Activated CD8-positive, alpha-beta memory T cell treated with anti-CD3 and anti-CD28 coated beads, Interleukin-2, amount 50 U/mL, for 24 hours (primary cell): ENCODE data around the gene GRK7.
A peak's percentile ranks its signal among the peaks of the same experiment; 100 is the strongest.

Experiments used
- DNase-seq: peaks from one replicate; pipeline ENCODE4 v3.0.0-alpha.2; 2020; ENCODE audit errors: extremely low read depth

GRK7 gene, protein sequence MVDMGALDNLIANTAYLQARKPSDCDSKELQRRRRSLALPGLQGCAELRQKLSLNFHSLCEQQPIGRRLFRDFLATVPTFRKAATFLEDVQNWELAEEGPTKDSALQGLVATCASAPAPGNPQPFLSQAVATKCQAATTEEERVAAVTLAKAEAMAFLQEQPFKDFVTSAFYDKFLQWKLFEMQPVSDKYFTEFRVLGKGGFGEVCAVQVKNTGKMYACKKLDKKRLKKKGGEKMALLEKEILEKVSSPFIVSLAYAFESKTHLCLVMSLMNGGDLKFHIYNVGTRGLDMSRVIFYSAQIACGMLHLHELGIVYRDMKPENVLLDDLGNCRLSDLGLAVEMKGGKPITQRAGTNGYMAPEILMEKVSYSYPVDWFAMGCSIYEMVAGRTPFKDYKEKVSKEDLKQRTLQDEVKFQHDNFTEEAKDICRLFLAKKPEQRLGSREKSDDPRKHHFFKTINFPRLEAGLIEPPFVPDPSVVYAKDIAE (N-terminal part only)

DNA sequence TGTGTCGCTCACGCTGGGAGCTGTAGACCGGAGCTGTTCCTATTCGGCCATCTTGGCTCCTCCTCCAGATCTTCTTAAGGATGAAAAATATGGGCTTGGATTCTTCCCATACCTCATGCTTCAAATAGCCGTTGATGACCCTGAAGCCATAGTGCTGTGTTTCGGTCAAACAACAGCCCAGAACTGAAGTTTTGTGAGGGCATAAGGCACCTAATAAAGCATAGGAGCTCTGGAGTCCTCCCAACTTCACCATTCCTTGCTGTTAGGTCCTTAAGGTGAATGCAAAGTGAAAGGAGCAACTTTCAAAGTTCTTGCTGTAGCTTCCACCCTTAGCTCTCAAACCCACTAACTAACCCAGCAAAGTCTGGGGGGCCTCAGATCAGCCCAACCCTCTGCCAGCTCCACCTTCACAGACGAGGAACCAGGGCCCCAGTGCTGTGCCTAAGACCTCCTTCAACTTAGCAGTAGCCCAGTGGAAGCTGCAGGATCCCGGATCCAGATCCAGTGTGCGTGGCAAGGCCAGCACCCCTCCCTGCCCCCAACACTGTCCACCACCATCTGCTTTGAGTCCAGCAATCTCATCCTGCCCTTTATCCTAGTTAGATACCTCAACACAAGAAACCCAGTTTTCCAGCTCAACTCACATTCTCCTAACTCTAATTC is at the start of gene GRK7:
Gene GRK7, plus strand, starts transcription at position 321 of the 663 bp plus-strand sequence. CDS start 14,877 bp downstream, outside the sequence.
- no peak for DNase-seq

DNA sequence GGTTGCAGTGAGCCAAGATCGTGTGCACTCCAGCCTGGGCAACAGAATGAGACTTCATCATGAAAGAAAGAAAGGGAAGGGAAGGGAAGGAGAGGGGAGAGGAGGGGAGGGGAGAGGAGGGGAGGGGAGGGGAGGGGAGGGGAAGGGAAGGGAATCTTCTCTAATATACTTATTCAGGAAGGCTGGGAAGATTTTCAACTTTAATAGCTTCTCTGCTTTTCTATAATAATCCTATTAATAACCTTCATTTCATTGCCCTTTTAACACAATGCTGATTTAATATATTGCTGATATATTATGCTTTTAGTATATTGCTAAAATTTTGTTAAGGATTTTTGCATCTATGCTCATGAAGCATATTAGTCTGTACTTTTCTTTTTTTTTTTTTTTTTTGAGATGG is 48.5 kb upstream of the GRK7 start:
- DNase-seq: no peak

DNA sequence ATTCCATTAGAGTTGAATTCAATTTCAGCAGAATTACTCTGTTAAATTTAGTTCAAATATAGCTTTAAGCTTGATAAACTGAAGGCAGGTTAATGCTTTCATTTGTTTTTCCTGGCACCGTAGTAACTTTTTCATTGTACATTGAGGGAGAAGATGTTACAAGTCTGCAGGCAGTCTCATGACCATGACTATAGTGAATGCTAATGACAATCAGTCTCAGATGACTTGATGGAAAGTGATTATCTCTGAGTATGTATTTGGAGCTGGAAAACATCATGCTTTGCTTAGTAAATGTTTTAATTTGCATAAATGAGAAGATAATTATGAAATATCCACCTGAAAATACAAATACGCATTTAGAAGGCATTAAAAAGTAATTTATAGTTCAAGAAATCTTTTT is 41.1 kb upstream of the GRK7 start:
- DNase-seq: no peak

DNA sequence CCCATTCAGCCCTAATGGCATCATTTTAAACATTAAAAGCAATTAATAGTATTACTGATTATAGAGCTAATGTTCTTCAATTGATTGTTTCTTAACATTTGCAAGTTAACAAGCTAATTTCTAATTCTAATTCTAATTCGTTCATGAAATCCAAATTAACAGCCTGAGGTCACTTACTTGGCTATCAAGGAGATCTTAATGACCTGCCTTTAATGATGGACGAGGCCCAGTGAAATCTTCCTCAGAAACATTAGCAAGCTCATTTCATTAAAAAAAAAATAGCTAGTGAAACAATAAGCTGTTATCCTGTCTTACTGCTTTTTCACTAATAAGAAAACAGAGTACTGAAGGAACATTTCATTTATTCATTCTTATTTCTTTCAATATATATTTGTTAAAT is 40.6 kb upstream of the GRK7 start:
- no peak for DNase-seq

DNA sequence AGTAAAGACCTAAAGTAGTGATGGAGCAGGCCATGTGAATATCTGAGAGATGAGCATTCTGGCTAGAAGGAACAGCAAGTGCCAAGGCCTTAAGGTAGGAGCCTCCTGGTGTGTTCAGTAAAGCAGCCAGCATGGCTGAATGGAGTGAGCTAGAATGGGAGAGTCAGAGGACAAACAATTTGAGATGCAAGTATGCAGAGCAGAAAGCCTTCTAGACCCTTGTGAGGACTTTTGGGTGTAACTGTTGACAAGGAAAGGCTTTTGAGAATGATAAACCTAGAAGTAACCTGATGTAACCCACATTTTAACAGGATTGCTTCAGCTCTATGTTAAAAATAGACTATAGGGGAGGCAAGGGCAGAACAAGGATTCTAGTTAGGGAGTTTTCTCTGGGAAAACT is 40.0 kb upstream of the GRK7 start:
- DNase-seq: no peak

DNA sequence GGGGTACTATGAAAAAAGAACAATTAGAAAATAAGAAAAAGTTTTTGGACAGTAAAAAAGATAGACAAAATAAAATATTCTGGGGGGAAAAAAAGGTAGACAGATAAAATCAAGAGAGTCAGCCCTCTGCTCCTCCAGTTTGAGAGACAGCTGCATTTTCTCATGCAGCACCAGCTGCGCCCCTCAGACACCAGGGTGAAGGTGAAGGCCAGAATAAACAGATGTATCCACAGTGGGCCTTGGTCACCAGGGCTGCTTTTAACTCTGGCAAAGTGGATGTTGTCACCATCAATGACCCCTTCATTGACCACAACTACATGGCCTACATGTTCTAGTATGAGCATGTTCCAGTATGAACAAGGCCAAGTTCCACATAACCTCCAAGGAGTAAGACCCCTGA is 39.0 kb upstream of the GRK7 start:
- DNase-seq: no peak

DNA sequence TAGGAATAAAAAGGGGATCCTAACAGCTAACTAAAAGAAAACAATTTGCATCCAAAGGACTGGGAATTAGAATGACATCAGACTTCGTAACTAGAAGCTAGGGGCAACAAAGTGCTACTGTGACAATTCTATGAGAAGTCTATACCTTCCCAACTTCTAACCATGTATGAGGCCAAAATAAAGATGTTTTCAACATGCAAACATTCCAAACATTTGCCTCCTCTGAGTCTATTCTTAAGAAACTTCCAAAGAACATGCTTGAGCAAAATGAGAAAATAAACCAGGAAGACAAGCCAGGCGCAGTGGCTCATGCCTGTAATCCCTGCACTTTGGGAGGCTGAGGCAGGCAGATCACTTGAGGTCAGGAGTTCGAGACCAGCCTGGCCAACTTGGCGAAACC is 38.2 kb upstream of the GRK7 start:
- DNase-seq: no peak

DNA sequence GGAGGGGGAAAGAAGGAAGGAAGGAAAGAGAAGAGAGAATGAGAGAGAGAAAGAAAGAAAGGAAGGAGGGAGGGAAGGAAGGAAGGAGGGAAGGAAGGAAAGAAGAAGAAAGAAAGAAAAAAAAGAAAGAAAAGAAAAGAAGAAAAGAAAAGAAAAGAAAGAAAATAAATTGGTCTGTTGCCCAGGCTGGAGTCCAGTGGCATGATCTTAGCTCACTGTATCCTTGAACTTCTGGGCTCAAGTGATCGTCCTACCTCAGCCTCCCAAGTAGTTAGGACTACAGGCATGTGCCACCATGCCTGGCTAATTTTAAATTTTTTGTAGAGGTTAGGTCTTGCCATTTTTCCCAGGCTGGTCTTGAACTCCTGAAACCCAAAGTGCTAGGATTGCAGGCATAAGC is 36.7 kb upstream of the GRK7 start:
- DNase-seq: no peak

DNA sequence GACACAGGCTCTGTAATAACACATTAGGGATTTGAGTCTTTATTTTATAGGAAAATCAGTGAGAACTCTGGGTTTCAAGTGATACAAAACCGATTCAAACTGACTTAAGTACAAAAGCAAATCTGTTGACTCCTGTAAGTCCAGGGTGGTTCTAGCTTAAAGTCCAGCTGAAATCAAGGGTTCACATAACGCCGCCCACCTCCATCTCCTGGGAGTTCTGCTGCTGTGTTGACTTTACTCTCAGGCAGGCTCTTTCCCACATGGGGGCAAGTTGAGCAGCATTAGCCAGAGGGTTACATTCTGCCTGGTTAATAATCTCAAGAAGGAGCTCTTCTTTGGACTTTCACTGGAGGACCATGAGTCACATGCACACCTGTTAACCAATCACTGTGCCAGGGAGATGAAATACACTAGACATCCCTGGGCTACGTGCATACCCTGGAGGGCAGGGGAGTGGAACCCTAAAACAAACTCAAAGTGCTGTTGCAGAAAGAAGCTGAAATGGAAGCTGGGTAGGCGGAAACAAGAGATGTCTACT is 34.8 kb upstream of the GRK7 start:
- DNase-seq: no peak

DNA sequence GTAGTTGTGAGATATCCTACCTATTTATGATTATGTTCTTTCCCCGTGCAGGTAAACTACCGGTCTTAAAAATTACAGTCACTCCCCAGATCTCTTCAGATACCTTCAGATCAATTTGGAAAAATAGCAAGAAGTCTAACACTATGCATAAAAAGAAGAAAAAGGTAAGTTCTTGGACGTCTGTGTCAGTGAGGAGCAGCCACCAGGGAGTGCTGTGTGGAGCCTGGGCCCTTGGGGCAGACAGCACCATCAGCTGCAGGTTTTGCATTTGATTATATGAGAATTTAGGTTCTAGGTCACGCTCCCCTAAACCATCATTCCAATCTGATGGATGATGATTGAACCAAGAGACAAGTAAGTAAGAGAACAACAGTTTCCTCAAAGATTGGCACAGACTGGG is 34.0 kb upstream of the GRK7 start:
- no peak for DNase-seq

DNA sequence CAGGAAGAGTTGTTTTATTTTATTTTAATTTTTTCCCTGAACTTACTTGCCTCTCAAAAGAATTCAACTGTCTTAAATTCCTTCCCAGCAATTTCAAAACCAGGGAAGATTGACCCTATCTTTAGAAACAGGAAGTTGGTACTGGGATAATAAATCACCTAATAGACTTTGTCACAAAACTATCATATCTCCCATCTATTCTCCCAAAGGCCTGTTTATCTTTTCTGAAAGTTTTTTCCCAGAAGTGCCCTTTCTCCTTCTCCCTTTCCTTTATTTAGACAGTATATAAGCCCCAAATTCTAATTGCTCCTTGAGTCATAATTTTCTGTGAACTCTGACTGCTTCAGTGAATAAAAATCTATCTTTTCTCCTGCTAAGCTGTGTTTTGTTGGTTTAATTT is 28.0 kb upstream of the GRK7 start:
- no peak for DNase-seq

DNA sequence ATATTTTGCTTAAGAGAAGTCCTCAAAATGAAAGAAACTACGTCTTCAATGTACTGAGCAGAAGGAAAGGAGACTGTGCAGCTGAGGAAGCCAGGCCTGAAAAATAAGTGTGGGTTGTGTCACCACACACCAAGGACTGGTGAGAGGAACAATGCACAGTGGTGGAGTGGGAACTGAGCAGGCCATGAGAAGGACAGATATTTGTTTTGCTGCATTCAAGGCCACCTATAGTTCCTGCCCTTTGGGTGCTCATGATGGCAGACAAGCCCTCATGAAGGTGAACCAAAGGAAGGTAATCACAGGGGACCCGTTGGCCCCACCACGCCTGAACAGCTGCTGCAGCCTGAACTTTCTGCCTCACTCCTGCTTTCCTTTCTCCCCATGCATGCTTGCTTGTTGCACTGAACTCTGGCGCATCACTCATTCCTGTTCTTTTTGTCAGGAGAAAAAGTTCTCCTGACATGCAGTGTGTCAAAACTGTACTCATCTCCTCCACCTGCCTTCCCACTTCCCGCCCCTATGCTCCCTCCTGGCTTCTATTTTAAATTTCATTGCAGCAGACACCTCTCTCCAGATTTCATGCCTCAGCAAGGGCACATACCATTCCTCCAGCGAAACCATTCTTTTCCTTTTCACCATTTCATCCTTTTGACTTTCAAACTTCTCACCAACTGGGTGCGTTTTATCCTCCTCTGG is 27.3 kb upstream of the GRK7 start:
- DNase-seq: no peak

DNA sequence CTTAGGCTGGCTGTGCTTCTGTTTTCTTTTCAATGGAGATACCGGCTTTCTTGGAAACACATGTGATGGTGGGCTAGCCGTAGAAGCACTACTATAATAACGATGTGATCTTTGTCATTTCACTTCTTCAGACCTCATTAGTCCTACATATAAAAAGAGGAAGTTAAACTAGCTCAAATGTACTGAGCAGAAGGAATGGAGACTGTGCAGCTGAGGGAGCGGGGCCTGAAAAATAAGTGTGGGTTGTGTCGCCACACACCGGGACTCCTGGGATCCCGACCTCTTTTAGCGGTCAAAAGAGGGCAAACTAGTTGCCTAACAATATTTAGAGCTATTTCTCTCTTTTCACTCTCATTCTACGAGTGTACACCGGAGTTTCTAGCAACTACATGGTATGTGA is 26.1 kb upstream of the GRK7 start:
- DNase-seq: no peak

DNA sequence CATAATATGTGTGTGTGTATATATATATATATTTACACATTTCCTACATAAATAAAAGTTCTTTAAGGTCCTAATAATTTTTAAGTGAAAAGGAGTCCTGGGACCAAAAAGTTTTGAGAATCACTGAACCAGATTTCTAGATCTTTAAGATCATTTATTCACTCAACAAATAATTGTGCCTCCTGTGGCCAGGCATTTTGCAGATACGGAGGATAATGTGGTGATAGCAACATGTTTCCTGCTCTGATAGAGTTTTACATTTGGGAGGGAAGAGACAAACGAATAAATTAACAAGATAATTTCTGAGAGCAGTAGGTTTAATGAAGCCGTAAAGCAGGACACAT is 25.6 kb upstream of the GRK7 start:
- DNase-seq: no peak

DNA sequence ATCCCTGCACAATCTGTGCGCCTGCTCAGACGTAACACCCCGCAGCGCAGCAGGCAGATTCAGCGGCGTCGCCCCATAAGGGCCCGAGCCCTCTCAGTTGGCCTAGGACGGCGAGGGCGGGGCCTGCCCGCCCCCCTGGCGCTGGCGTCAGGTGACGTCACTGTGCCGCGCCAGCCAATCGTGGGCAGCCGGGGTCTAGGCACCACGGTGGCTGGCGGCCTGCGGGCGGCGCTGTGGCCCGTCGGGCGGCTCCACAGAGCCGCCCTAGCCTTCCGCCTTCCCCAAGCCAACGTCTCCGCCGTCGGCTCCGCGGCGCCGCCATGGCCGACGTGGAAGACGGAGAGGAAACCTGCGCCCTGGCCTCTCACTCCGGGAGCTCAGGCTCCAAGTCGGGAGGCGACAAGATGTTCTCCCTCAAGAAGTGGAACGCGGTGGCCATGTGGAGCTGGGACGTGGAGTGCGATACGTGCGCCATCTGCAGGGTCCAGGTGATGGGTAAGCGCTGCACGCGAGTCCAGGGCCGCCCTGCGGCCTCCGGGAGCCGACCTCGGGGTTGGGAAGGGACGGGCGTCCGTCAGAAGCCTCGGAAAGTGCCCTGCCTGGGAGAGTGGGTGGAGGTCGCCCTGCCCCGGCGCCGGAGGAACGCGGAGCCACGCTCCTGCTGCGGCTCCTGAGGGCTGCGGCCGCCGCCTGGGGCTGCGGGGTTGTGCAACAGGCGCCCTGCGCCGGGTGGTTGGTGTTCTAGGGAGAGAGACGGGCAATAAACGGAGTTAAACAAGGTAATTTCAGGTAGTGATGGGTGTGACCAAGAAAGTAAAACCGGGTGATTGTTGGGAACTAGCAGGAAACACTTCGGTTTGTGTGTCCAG is 25.0 kb upstream of the GRK7 start, which contains the start of gene RNF7:
Gene RNF7, plus strand, starts transcription at position 277 of the 869 bp plus-strand sequence. Its CDS starts 44 bp downstream, at position 321.
- peak; percentile 87 for DNase-seq

DNA sequence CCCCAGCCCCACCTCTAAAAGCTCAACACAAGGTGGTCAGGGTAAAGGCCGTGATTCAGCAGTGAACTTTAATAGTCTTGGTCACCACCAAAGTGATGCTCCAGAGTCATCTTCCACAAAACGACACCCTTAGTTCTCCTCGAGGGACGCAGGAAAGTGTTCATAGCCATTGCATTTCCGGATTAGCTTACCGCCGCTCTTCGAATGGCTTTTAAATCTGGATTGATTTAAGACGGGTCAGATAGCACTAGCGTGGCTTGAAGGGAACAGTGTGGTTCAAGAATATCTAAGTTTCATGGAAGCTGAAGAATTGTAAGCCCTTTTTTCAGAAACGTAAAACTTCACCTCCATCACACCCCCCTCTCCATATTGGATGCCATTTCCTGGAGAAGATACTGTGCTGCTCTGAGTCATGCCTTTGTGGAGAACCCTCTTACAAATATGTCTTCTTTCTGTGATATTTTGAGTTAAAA is 24.3 kb upstream of the GRK7 start:
- DNase-seq: no peak

DNA sequence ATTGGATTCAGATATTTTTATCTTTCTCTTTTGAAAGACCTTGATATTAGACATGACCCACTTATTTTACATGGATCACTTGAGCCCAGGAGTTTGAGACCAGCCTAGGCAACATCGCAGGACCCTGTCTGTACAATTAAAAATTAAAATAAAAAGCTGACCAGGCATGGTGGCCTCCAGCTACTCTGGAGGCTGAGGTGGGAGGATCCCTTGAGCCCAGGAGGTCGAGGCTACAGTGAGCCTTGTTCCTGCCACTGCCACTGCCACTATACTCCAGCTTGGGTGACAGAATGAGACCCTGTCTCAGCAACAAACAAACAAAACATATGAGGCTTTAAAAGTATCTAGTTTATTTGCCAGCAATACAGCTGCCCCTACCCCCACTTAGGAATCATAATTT is 23.5 kb upstream of the GRK7 start:
- no peak for DNase-seq

DNA sequence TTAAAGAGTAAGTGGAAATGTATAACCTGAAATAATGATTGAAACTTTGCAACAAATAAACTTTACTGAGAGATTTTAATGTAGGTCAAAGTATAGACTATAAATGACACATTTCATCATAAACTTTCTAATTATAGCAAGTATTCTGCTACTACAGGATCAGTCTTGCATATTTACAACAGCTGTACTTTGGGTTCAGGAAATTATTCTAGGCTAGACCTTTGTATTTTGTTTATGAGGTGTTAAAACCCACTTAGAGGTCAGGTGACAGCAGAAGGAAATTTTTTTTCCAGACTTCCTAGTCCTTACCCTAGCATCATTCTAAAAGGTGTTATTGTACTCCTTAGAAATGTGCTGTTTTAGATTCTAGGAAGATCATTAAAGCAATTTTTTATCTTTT is 22.9 kb upstream of the GRK7 start:
- DNase-seq: no peak

DNA sequence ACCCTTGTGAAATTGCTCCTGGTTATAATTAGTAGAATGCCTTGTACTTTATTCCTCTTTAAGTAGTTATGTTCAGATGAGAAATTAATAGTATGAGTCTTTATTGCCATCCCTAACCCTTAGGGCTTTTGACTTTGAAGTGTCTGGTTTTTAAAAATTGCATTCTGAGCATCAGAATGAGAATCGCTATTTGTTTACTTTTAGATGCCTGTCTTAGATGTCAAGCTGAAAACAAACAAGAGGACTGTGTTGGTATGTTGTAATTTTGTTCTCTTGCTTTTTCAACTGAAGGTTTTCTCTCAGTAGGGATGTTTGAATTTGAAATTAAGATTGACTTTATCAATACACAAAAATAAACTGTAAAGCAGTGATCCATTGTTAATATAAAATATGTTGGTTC is 19.9 kb upstream of the GRK7 start:
- DNase-seq: no peak

DNA sequence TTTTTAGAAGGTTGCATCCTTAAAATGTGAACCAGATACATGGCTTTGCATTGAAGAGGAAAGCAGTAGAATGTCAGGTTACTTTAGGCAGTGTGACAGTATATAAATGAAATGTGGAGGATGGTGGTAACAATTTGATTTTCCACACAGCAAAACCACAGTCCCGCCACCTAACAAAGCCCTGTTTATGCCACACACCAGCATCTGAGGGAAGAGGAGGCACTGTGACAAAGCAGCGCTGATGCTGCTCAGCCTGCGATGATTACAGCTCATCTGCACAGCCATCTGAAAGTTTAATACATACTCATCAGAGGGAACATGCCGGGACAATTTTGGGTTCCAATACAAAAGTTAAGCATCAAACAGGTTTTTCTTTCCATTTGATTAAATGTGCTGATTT is 16.2 kb upstream of the GRK7 start:
- DNase-seq: no peak

DNA sequence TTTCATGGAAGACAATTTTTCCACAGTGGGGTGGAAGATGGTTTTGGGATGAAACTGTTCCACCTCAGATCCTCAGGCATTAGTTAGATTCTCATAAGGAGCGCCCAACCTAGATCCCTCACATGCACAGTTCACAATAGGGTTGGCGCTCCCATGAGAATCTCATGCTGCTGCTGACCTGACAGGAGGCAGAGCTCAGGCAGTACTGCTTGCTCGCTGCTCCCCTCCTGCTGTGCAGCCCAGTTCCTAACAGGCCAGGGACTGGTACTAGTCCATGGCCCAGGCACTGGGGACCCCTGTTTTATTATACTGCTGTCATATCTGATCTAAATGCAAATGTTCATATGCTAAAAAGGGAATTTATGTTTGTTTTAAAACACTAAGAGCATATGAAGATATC is 9.8 kb upstream of the GRK7 start:
- no peak for DNase-seq
